Measurements from ENCODE around the gene C5.

DNA sequence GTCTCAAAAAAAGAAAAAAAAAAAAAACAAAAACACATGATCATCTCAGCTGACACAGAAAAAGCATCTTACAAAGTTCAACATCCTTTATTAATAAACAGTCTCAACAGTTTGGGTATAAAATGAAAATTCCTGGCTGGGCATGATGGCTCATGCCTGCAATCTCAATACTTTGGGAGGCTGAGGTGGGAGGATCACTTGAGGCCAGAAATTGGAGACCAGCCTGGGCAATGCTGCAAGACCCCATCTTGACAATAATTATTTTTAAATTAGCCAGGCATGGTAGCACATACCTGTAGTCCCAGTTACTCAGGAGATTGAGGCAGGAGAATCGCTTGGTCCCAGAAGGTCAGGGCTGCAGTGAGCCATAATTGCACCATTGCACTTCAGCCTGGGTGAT lies 16.8 kb upstream of the C5 start:
- TF ChIP-seq TAF1 (IDR thresholded peaks at IDR 0.05; ENCODE audit: low read depth, low read length) (no peak), POLR2A (IDR thresholded peaks at IDR 0.05; ENCODE audit: low read depth, low read length) (no peak), POLR2AphosphoS5 (IDR thresholded peaks at IDR 0.05; ENCODE audit: low read depth, low read length) (no peak), SPI1 (IDR thresholded peaks at IDR 0.05; ENCODE audit: low read depth, low read length) (no peak)
